Testis (tissue), 3 donors: Measurements from ENCODE around the gene CYP24A1. TPM values are rescaled to one million over a fixed set of nuclear protein-coding genes. Genes with fewer than 3 reads are reported as not detected.

ENCODE experiments used
- DNase-seq: peaks from one replicate; pipeline ENCODE4 v3.0.0-alpha.2; 2019
- H3K27ac ChIP-seq, 2 donors: fragments of 200-600 bp; sonication (generic); one replicate each; pipeline ENCODE4 v1.5.1; 2019
- H3K27me3 ChIP-seq: fragments of 200-600 bp; sonication (generic); one replicate; pipeline ENCODE4 v1.5.1; 2019
- H3K36me3 ChIP-seq: fragments of 200-600 bp; sonication (generic); one replicate; pipeline ENCODE4 v1.5.1; 2017; ENCODE audit warnings: low read depth; ENCODE audit errors: missing control alignments
- H3K4me1 ChIP-seq: fragments of 200-600 bp; sonication (generic); one replicate; pipeline ENCODE4 v1.5.1; 2019
- H3K4me3 ChIP-seq, 2 donors: fragments of 200-600 bp; sonication (generic); one replicate each; pipeline ENCODE4 v1.5.1; 2017 to 2019
- H3K9me3 ChIP-seq: fragments of 200-600 bp; sonication (generic); one replicate; pipeline ENCODE4 v1.5.1; 2017
- POLR2A ChIP-seq: fragments of 450-650 bp; IDR thresholded peaks from one replicate; pipeline ENCODE4 v1.6.1; 2017; ENCODE audit warnings: antibody characterized with exemption, mild to moderate bottlenecking, moderate library complexity
- WGBS, 2 donors: methylation state at CpG; one replicate each; pipeline ENCODE4 v1.1.5; 2018; 5-methylcytosine and 5-hydroxymethylcytosine counted together
- intact Hi-C: fragments of 100-400 bp; cut with DNase I; formaldehyde crosslinking; loops from one replicate; pipeline ENCODE4 v1.15.1; 2023; ENCODE audit warnings: low total_unique reads
- polyA plus RNA-seq: library from polyadenylated mRNA; stranded (reverse); fragments of 350-450 nt; fragmentation: Illumina TruSeq; extraction: RNeasy Lipid Tissue Mini Kit (QIAGEN cat#74804); gene quantifications from one replicate; pipeline ENCODE4 v1.2.3, GENCODE V29; 2014; ENCODE audit warnings: low read depth, low replicate concordance; ENCODE audit not compliant: insufficient read depth
- total RNA-seq, 2 donors: library from RNA; depleted of rRNA; stranded (reverse); fragments of >200 nt; gene quantifications; one replicate each; pipeline ENCODE4 v1.2.3, GENCODE V29; 2016
- TF ChIP-seq, protein P1 (sequence below), 3 experiments: fragments of 450-650 bp in 2 of 3; fragments of 200-600 bp in 1 of 3; sonication (generic) in 1 of 3; IDR thresholded peaks; one replicate each; pipeline ENCODE4 v1.5.1; 2016 to 2019; ENCODE audit warnings: antibody characterized with exemption in 3 of 3, mild to moderate bottlenecking in 2 of 3, moderate library complexity in 1 of 3

The CYP24A1 gene
- total and polyA plus RNA-seq, 3 donors from 2014 or later = 0.43 to 0.94 TPM; not detected in 1

DNA sequence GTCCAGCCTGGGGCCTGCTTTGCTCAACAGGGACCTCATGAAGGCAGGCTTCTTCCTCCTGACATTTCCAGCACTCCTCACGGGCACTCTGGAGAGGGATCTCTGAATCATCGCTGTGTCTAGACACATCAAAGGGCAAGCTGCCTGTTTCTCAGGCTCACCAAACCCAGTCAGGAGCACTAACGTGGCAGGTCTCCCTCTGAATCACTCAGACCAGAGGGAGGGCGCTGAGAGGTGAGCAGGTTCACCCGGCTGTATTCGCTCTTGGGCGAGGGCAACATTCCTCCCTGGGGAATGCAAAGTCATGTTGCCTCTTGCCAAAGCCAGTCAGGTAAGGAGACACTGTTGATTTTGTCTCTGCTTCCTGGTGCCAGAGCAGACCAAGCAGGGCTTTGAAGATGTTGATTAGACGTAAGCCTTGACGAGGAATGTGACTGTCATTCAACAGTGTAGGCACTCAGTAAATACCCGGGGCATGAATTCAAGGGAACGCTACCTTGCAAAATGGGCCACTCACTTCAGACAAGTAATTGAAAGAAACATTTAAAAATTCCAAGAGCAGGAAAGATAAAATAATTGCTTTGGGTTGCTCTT is 50.1 kb downstream of the CYP24A1 start:
- no peak for DNase-seq
- WGBS, 2 donors = 80 to 88% methylated on average over 11 of the region's 11 CpGs
- Histone ChIP-seq H3K9me3 (no peaks in the 10 kb centered on the region), H3K27me3 (no peaks in the 10 kb centered on the region), H3K4me1 (no peaks in the 10 kb centered on the region), H3K4me3 (no peak overlapping the region), H3K36me3 (no peaks in the 10 kb centered on the region), H3K27ac (no peak overlapping the region)
- intact Hi-C loops = no loop called here
- TF ChIP-seq, protein P1, sequence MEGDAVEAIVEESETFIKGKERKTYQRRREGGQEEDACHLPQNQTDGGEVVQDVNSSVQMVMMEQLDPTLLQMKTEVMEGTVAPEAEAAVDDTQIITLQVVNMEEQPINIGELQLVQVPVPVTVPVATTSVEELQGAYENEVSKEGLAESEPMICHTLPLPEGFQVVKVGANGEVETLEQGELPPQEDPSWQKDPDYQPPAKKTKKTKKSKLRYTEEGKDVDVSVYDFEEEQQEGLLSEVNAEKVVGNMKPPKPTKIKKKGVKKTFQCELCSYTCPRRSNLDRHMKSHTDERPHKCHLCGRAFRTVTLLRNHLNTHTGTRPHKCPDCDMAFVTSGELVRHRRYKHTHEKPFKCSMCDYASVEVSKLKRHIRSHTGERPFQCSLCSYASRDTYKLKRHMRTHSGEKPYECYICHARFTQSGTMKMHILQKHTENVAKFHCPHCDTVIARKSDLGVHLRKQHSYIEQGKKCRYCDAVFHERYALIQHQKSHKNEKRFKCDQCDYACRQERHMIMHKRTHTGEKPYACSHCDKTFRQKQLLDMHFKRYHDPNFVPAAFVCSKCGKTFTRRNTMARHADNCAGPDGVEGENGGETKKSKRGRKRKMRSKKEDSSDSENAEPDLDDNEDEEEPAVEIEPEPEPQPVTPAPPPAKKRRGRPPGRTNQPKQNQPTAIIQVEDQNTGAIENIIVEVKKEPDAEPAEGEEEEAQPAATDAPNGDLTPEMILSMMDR (IDR thresholded peaks at IDR 0.05) = no peak
- no peak for TF ChIP-seq POLR2A

DNA sequence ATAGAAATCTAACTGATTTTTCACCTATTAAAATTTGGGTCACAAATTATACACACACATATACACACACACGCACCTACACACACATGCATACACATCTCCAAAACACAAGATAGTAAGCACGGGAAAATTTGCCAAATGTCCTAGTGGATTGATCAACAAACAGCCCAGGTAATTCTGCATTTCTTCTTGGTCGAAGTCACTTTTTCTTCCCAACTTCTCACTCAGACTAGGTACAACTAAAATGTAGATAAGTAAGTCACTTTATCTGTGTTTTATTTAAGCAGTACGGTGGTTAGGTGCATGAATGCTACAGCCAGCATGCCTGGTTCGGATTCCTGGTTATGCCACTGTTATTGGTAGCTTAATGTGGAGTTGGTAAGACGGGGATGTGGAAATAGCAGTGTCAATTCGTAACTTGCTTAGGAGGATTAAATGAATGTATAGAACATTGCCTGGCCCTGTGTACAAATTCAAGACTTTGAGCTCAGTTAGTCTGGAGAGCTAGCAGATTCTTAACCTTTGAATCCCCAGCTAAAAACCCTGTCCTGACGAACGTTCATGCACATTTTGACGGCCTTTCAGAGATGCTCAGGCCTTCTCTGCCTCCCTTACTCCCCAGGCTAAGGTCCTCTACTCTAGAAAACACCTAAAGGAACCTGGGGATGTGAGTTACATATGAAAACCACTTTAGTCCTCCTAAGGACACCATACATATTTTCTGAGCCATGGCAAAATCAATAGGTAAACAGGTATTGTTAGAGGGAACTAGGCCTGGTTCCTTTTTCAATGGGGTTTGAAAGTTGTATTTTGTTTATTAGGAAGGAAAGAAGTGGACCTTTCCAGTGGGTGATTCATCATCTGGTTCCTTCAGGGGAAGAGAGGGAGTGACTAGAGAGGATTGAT is 50.9 kb downstream of the CYP24A1 start:
- intact Hi-C loops = no loop called here
- H3K27ac ChIP-seq = no peak overlapping the region
- TF ChIP-seq, protein P1 (IDR thresholded peaks at IDR 0.05) = no peak
- H3K9me3 ChIP-seq = no peaks in the 10 kb centered on the region
- no peaks in the 10 kb centered on the region for H3K4me1 ChIP-seq
- DNase-seq = no peak
- H3K4me3 ChIP-seq = no peak overlapping the region
- no peaks in the 10 kb centered on the region for H3K36me3 ChIP-seq
- H3K27me3 ChIP-seq = no peaks in the 10 kb centered on the region
- WGBS, 2 donors = 80 to 83% methylated on average over 10 of the region's 10 CpGs

DNA sequence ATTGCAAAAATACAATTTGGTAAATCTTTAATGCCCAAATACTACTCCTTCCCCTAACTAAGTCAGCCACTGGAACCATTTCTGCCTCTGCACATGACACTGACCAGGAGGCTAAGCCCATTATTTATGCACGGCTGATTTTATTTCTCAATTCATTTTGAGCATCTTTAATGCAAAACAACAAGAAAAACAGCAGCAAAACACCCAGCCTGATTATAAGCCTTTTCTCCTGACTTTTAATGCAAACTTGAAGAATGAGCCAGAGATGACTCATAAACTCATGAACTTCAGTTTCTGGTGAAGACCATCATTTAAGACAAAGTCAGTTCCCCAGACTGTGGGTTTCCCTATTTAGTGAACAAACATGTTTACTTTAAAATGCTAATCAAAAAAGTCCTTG is 51.6 kb downstream of the CYP24A1 start:
- WGBS, 2 donors = 86 to 100% methylated on average over 1 of the region's 1 CpG
- Histone ChIP-seq H3K27ac (no peak overlapping the region), H3K4me3 (no peak overlapping the region), H3K4me1 (no peaks in the 10 kb centered on the region), H3K36me3 (no peaks in the 10 kb centered on the region), H3K27me3 (no peaks in the 10 kb centered on the region), H3K9me3 (no peaks in the 10 kb centered on the region)
- TF ChIP-seq, protein P1 (IDR thresholded peaks at IDR 0.05) = no peak
- TF ChIP-seq POLR2A = no peak
- no peak for DNase-seq
- intact Hi-C loops = no loop called here

DNA sequence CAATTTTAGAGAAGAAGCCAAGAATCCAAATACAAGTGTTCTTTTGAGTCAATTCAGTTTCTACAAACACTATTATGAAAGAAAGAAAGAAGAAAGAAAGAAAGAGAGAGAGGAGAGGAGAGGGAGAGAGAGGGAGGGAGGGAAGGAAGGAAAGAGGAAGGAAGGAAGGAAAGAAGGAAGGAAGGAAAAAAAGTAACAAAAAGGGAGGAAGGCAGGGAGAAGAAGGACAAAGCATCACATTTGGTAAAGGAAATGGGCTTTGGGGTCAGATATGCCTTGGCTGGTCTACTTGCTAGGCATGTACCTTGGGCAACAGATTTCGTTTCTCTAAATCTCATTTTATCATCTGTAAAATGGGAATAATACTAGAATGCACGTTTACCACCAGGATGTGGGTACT is 54.0 kb downstream of the CYP24A1 start:
- H3K27me3 ChIP-seq = no peaks in the 10 kb centered on the region
- TF ChIP-seq POLR2A = no peak
- TF ChIP-seq, protein P1 (IDR thresholded peaks at IDR 0.05) = no peak
- no peaks in the 10 kb centered on the region for H3K4me1 ChIP-seq
- no peak overlapping the region for H3K4me3 ChIP-seq
- DNase-seq = no peak
- WGBS, 2 donors = 73 to 94% methylated on average over 2 of the region's 2 CpGs
- intact Hi-C loops = no loop called here
- no peak overlapping the region for H3K27ac ChIP-seq
- no peaks in the 10 kb centered on the region for H3K9me3 ChIP-seq
- H3K36me3 ChIP-seq = no peaks in the 10 kb centered on the region
